ENCODE results near the gene ARID1B. TPM values are rescaled to one million over a fixed set of nuclear protein-coding genes. Genes with fewer than 3 reads are reported as not detected.
A peak's percentile ranks its signal among the peaks of the same experiment; 100 is the strongest.

Gene ARID1B
- polyA plus RNA-seq, 1 experiment: 19.2 TPM

DNA sequence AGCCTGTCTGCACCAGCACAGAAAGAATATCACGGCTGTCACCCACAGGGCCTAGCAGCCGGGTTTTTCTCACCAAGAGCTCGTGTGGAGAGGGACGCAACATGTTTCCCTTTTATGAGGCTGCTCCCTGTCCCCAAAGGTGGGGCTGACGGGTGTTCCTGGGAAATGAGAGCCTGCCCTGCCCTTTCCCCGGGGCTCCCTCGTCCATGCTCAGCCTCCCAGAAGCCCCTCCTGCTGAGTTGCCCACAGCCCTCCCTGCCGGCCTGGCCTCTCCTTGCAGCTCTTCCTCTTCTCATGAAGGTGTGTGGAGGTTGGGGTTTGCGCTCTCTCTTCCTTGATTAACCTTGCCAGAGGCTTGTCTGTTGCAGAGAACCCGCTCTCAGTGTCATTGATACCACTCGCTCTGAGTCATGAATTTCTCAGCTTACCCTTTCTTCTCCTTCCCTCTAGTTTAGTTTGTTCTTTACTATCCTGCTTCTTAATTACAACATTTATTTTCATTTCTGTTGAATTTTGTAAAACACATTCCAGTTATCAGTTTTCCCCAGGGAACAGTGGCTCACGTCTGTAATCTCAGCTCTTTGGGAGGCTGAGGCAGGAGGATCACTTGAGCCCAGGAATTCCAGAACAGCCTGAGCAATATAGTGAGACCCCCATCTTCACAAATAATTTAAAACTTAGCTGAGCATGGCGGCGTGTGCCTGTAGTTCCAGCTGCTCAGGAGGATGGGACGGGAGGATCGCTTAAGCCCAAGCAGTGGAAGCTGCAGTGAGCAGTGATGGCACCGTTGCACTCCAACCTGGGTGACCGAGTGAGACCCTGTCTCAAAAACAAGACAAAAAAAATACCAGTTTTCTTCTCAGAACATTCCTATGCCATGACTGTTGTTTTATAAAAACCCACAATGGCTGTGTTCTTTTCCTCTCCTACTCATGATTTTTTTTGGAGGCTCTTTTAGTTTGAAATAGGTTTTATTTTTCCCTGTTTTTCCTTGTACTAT, 442.3 kb downstream of the ARID1B start:
- TF ChIP-seq, protein P1, sequence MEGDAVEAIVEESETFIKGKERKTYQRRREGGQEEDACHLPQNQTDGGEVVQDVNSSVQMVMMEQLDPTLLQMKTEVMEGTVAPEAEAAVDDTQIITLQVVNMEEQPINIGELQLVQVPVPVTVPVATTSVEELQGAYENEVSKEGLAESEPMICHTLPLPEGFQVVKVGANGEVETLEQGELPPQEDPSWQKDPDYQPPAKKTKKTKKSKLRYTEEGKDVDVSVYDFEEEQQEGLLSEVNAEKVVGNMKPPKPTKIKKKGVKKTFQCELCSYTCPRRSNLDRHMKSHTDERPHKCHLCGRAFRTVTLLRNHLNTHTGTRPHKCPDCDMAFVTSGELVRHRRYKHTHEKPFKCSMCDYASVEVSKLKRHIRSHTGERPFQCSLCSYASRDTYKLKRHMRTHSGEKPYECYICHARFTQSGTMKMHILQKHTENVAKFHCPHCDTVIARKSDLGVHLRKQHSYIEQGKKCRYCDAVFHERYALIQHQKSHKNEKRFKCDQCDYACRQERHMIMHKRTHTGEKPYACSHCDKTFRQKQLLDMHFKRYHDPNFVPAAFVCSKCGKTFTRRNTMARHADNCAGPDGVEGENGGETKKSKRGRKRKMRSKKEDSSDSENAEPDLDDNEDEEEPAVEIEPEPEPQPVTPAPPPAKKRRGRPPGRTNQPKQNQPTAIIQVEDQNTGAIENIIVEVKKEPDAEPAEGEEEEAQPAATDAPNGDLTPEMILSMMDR (IDR thresholded peaks at IDR 0.05; ENCODE audit: low read depth, low read length): peak; percentile 3; the same call in 1 of the 2 replicates
- CTCF ChIA-PET: interaction anchor here (0.6 to 1.2 kb wide), 2 partner anchors 16 to 1824 kb away, joined by 3 read pairs; no protein-coding TSS in a partner anchor
- DNase-seq (ENCODE audit: low read depth, low spot score): no peak
- Histone ChIP-seq H3K4me3 (ENCODE audit: low read depth, low read length) (no peak overlapping the region), H3K9me3 (ENCODE audit: control insufficient read depth, insufficient read depth, low read length) (no peaks in the 10 kb centered on the region; the same call in 1 of the 2 replicates), H3K27me3 (ENCODE audit: control insufficient read depth, insufficient read depth, low read length) (no peaks in the 10 kb centered on the region), H3K27ac (ENCODE audit: low read depth, low read length) (peak overlapping the region; percentile 73)
- POLR2A ChIA-PET: no interaction called here

DNA sequence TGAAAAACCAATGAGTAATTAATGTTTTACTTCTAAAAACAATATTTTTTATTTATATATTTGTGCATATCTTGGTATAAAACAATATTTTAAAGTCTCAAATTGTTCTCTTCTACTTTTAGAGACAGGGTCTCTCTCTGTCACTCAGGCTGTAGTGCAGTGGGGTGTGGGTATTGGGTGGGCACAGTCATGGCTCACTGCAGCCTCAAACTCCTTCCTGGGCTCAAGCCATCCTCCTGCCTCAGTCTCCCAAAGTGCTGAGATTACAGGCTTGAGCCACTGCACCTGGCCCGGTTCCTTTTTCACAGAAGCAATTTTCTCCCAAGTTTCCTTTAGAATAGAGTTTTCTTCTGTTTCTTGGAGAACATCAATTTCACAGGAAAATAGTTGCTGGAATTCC, 443.3 kb downstream of the ARID1B start:
- ChIA-PET POLR2A (no interaction called here), CTCF (interaction anchor here (0.6 kb wide), 1 partner anchor 1825 kb away, joined by 3 read pairs; no protein-coding TSS in a partner anchor)
- Histone ChIP-seq H3K4me3 (ENCODE audit: low read depth, low read length) (peak overlapping the region; percentile 61; the same call in 1 of the 2 replicates), H3K27me3 (ENCODE audit: control insufficient read depth, insufficient read depth, low read length) (no peaks in the 10 kb centered on the region), H3K9me3 (ENCODE audit: control insufficient read depth, insufficient read depth, low read length) (no peaks in the 10 kb centered on the region; the same call in 1 of the 2 replicates), H3K27ac (ENCODE audit: low read depth, low read length) (no peak overlapping the region)
- no peak for DNase-seq (ENCODE audit: low read depth, low spot score)
- TF ChIP-seq, protein P1 (IDR thresholded peaks at IDR 0.05; ENCODE audit: low read depth, low read length): no peak

DNA sequence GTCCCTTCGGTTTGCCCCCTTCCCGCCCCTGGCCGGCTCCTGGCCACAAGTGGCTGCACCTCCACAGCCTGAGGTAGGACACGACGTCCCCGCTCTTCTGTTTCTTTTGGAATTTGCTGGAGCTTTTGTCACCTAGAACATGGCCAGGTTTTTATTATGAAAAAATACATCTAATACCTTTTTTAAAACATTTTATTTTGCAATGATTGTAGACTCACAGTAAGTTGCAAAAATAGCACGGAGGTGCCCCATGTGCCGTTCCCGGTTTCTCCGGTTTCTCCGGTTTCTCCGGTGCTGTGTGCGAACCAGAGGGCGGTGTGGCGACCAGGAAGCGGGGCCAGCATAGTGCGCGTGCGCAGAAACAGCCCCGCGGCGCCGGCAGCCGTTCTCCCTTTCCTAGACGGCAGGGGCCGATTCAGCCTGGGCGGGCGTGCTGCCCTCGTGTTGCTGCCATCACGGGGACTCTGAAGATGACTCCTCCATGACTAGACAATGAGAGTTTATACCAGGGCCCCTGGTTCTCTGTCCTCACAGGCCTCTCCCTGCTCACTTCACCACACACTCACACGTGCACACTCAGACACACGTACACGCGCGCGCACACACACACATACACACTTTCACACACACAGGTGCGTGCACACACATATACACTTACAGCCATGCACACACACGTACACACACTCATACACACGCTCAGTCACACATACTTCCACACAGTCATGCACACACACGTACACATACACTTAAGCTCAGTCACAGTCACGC, 444.1 kb downstream of the ARID1B start:
- peak overlapping the region; percentile 61 for H3K4me3 ChIP-seq (ENCODE audit: low read depth, low read length)
- no peaks in the 10 kb centered on the region; the same call in 1 of the 2 replicates for H3K9me3 ChIP-seq (ENCODE audit: control insufficient read depth, insufficient read depth, low read length)
- DNase-seq (ENCODE audit: low read depth, low spot score): peak; percentile 42
- TF ChIP-seq, protein P1 (IDR thresholded peaks at IDR 0.05; ENCODE audit: low read depth, low read length): no peak
- H3K27ac ChIP-seq (ENCODE audit: low read depth, low read length): no peak overlapping the region
- CTCF ChIA-PET: no interaction called here
- POLR2A ChIA-PET: no interaction called here
- no peaks in the 10 kb centered on the region for H3K27me3 ChIP-seq (ENCODE audit: control insufficient read depth, insufficient read depth, low read length)

DNA sequence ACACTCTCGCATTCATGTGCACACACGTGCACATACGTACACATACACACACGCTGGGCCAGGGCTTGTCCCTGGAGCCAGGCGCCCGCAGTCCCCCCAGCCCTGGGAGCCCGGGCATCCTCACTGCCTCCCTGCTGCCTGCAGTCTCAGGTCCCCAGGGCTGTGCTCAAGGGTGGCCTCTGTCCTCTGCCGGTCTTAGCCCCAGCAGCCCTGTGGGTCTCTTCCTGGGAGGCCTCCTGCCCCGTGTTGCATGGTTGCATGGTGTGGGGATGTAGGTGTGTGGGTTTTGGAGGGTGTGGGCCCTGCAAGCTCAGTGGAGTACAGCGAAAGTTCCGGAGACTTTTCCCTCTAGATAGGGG, 444.6 kb downstream of the ARID1B start:
- ChIA-PET POLR2A (no interaction called here), CTCF (no interaction called here)
- H3K27ac ChIP-seq (ENCODE audit: low read depth, low read length): no peak overlapping the region
- H3K27me3 ChIP-seq (ENCODE audit: control insufficient read depth, insufficient read depth, low read length): no peaks in the 10 kb centered on the region
- TF ChIP-seq, protein P1 (IDR thresholded peaks at IDR 0.05; ENCODE audit: low read depth, low read length): no peak
- H3K9me3 ChIP-seq (ENCODE audit: control insufficient read depth, insufficient read depth, low read length): no peaks in the 10 kb centered on the region; the same call in 1 of the 2 replicates
- H3K4me3 ChIP-seq (ENCODE audit: low read depth, low read length): no peak overlapping the region
- DNase-seq (ENCODE audit: low read depth, low spot score): no peak

All from AG04450 (cell line).